Measurements from ENCODE around the gene SHANK3. TPM values are rescaled to one million over a fixed set of nuclear protein-coding genes. Genes with fewer than 3 reads are reported as not detected.
"Not testable (repeated sequence)": the region's sequence is repeated elsewhere in the genome, so short reads cannot be mapped to it uniquely, and the experiment has no call there.

SHANK3 gene
- total RNA-seq (2014; rRNA removed; shearing (Covaris generic); ENCODE audit: low replicate concordance) = 1.3 and 2.6 TPM in 2 replicates

DNA sequence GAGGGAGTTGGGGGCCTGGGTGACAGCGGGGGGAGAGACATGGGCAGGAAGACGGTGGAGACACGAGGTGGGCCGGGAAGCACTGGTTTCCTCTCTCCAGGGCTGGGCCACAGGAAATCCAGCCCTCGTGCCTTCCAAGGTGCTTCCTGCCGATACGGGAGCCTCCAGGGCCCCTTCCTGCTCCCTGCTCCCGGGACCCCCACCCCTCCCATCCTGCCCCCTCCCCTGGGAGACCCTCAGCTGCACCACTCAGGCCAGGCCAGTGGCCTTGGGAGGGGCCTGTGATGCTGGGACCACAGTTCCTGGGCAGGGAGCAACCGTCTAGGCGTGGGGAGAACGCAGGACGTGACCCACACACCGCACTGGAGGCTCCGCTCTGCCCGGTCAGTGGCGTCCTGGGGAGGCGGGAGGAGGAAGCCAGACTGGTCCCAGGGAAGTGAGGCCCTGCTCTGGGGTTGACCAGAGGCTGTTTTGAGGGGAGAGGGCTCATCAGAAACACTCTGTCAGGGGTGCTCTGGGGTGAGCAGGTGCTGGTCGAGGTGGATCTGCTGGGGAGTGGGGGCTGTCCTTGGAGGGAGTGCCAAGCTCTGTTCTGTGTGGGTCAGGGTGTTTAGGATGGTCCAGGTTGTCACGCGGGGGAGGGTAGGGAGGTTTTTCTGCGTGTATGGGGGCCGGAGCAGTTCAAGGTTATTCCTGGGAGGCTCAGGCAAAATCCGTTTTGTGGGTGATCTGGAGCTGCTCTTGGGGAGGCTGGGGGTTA, at the start of gene SHANK3:
TSS of gene SHANK3 (plus strand) at position 353 of the 760 bp plus-strand sequence.
- DNase-seq = no peak
- Histone ChIP-seq H3K27me3 (no peaks in the 10 kb centered on the region), H3K4me3 (no peak within 1 kb of the TSS)

DNA sequence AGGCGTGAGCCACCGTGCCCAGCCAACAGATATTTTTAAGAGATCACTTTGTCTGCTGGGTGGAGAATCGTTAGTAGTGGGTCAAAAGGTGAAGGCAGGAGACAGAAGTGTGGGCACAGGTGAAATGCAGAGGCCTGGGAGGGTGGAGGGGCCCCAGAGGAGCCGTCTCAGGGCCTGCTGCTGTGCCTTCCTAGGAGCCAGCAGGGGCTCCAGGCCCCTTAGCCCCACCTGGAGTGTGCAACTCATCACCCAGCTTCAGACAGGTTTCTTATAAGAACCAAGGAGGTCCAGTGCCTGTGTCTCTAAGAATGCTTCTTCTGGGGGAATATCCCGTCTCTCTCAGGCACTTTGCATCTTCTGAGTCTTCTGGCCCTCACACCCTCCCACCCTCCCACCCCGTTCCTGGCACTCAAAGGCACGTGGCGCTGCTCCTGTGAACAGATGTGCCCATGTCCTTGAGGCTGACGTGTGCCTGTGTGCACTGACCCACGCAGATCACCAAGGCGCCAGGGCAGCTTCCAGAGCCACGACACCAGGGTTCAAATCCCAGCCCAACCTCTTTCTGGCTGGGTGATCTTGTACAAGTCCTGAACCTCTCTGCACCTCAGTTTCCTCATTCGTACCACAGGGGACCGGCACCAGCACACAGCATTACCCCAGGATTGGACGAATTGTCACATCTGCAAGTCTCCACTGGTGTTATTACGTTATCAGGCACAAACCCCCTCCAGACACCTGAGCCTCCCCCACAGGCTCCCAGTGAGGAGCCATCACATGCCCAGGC, 48.1 kb upstream of the SHANK3 start:
- H3K36me3 ChIP-seq = no peaks in the 10 kb centered on the region
- DNase-seq = no peak
- no peak overlapping the region for H3K4me3 ChIP-seq
- H3K9me3 ChIP-seq = no peaks in the 10 kb centered on the region
- peaks cover 10% of the 10 kb centered on the region for H3K27me3 ChIP-seq

More for the DNA sequence above, at the start of gene SHANK3:
- no peaks in the 10 kb centered on the region for H3K9me3 ChIP-seq
- H3K36me3 ChIP-seq = no peaks in the 10 kb centered on the region

DNA sequence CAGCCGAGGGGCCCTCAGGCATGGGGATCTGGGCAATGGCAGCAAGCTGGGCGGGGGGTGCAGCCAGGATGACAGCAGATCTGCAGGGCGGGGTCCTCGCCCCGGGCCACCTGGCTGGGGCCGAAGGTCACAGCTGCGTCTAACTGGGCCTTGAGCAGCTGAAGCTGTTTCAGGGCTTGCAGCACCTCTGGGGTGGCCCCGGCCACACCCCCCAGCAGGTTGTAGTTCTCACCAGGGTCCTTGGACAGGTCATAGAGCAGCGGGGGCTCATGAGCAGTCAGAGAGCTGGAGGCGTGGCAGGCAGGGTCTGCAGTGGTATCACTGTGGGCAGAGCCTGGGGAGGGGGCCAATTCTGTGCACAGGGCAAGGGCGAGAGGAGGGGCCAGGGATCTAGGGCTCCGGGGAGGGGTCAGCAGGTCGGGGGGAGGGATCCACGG, 47.5 kb upstream of the SHANK3 start:
- Histone ChIP-seq H3K4me3 (no peak overlapping the region), H3K27me3 (peaks cover 5% of the 10 kb centered on the region), H3K36me3 (no peaks in the 10 kb centered on the region), H3K9me3 (no peaks in the 10 kb centered on the region)
- no peak for DNase-seq

DNA sequence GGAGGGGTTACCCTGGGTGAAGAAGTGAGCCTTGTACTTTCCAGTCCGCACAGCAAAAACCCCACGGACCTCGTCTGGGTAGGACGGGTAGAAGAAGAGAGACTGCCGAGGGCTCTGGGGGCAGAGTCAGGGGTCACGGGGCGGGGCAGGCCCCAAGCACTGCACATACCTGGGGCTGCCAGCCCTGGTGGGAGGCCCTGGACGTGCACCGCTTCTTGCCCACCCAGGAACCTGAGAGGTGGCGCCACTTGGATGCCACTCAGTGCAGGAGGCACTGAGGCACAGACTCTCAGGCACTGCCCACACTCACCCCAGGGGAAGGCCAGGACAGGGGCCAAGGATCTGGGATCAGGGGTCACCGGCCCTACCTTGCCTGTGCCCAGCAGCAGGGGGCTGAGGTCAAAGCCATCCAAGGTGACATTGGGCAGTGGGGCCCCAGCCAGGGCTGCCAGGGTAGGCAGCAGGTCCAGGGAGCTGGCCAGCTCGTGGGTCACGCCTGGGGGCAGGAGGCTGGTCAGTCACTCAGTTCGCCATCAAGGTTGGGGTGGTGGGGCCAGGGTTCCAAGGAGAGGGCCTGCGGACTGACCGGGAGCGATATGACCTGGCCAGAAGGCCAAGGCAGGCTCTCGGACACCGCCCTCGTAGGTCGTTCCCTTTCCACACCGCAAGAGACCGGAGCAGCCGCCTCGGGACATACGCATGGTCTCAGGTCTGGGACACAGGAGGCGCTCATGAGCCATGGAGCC, 46.9 kb upstream of the SHANK3 start:
- no peaks in the 10 kb centered on the region for H3K36me3 ChIP-seq
- DNase-seq = no peak

GRCh38 chr22:50626314-50626849, 46.2 kb upstream of the SHANK3 start:
- Histone ChIP-seq H3K36me3 (no peaks in the 10 kb centered on the region), H3K9me3 (no peaks in the 10 kb centered on the region), H3K27me3 (peaks cover 5% of the 10 kb centered on the region), H3K4me3 (no peak overlapping the region)
- no peak for DNase-seq

More for the DNA sequence above, 46.9 kb upstream of the SHANK3 start:
- no peak overlapping the region for H3K4me3 ChIP-seq
- peaks cover 5% of the 10 kb centered on the region for H3K27me3 ChIP-seq
- H3K9me3 ChIP-seq = no peaks in the 10 kb centered on the region

DNA sequence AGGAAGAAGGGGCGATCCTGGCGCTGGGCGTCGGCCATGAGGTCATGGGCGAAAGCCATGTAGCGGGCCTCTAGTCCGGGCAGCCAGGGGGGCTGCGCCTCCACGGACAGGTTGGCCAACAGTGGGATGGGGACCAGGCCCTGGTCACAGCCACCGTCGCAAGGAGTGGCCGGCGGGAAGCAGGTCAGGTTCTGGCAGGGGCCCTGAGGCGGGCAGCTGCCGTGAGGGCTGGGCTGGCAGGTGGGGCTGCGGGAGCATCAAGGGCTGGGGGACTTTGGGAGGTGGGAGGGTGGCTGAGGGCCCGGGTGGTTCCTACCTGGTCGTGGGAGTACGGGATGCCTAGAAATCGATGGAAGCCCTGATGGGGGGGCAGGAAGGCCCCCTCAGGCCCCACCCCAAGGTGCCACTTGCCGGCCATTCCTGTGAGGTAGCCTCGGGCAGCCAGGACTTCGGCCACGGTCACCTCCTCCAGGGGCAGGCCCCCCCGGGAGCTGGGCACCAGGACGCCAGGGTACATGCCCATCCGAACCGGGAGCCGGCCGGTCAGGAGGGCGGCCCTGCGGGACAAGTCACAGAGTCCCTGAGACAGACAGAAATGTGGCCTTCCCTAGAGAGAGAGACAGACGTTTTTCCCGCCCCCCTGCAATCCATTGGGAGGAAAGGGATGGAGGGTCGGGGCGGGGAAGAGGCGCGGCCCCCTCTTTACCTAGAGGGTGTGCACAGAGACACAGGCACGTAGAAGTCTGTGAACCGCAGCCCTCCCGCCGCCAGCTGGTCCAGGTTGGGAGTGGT, 45.6 kb upstream of the SHANK3 start:
- Histone ChIP-seq H3K36me3 (no peaks in the 10 kb centered on the region), H3K4me3 (peak overlapping the region; percentile 76), H3K9me3 (no peaks in the 10 kb centered on the region), H3K27me3 (peaks cover 3% of the 10 kb centered on the region)
- DNase-seq = no peak

GRCh38 chr22:50627642-50628542, 44.7 kb upstream of the SHANK3 start, which contains the start of gene ARSA:
Gene ARSA, minus strand, starts transcription at chr22:50628152. Its CDS starts 373 bp downstream, at chr22:50627779.
- Histone ChIP-seq H3K27me3 (no peaks in the 10 kb centered on the region), H3K36me3 (no peaks in the 10 kb centered on the region), H3K9me3 (no peaks in the 10 kb centered on the region), H3K4me3 (peak within 1 kb of the TSS; percentile 76)
- peak; percentile 89 for DNase-seq

- no peaks in the 10 kb centered on the region for H3K27me3 ChIP-seq
- no peak for DNase-seq
- H3K36me3 ChIP-seq = no peaks in the 10 kb centered on the region
- H3K9me3 ChIP-seq = no peaks in the 10 kb centered on the region
- H3K4me3 ChIP-seq = peak overlapping the region; percentile 76
Observed at GRCh38 chr22:50628543-50629134, 44.0 kb upstream of the SHANK3 start.

GRCh38 chr22:50630376-50630775, 42.2 kb upstream of the SHANK3 start:
- H3K9me3 ChIP-seq = no peaks in the 10 kb centered on the region
- no peak overlapping the region for H3K4me3 ChIP-seq
- H3K36me3 ChIP-seq = no peaks in the 10 kb centered on the region
- no peaks in the 10 kb centered on the region for H3K27me3 ChIP-seq
- DNase-seq = no peak

DNA sequence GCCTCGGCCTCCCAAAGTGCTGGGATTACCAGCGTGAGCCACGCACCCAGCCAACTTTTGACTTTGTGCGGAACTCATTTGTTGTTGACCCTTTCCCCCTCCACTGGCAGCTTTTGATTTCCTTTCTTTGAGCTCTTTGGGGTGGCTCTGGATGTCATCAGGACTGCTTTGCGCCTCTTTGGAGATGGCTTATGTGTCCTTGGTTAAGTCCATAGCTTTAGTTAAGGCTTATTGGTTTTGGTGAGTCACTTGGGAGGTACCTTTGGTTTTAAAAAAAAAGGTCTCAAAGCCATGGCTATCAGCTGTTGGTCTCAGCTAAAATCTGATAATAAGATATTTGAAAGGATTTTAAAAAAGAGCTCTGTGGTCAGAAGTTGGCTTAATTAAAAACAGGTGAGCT, 39.5 kb upstream of the SHANK3 start:
- Histone ChIP-seq H3K36me3 (no peaks in the 10 kb centered on the region), H3K27me3 (no peaks in the 10 kb centered on the region), H3K9me3 (no peaks in the 10 kb centered on the region), H3K4me3 (no peak overlapping the region)
- no peak for DNase-seq

GRCh38 chr22:50633771-50634170, 38.9 kb upstream of the SHANK3 start:
- Histone ChIP-seq H3K4me3 (no peak overlapping the region), H3K36me3 (no peaks in the 10 kb centered on the region), H3K27me3 (no peaks in the 10 kb centered on the region), H3K9me3 (no peaks in the 10 kb centered on the region)
- no peak for DNase-seq

- no peaks in the 10 kb centered on the region for H3K27me3 ChIP-seq
- DNase-seq = no peak
- H3K36me3 ChIP-seq = no peaks in the 10 kb centered on the region
- no peak overlapping the region for H3K4me3 ChIP-seq
- no peaks in the 10 kb centered on the region for H3K9me3 ChIP-seq
Observed at GRCh38 chr22:50635591-50635990, 37.0 kb upstream of the SHANK3 start.

DNA sequence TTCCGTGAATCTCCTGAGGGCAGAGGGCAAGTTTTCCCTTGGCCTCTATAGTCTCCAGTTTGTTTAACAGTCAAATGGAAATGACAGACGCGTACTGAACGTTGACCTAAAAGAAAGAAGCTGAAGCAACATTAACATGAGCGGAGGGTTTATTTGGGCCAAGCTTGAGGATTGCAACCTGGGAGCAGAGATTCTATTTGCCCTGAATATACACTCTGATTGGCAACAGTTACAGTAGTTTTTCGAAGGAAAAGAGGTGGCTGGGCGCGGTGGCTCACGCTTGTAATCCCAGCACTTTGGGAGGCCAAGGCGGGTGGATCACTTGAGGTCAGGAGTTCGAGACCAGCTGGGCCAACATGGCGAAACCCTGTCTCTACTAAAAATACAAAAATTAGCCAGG, 32.3 kb upstream of the SHANK3 start:
- H3K9me3 ChIP-seq, H3K36me3 ChIP-seq, H3K4me3 ChIP-seq, DNase-seq: not testable (repeated sequence)
- peaks cover 14% of the 10 kb centered on the region for H3K27me3 ChIP-seq

- H3K27me3 ChIP-seq = peaks cover 21% of the 10 kb centered on the region
- no peaks in the 10 kb centered on the region for H3K36me3 ChIP-seq
- no peak overlapping the region for H3K4me3 ChIP-seq
- peaks cover 4% of the 10 kb centered on the region; the same call in 1 of the 2 replicates for H3K9me3 ChIP-seq
- DNase-seq = no peak
Observed at GRCh38 chr22:50640857-50641647, 31.6 kb upstream of the SHANK3 start.

Measured in MG63 (cell line).